Left lung (tissue), 10 donors: ENCODE results near the gene CHRM5. TPM values are rescaled to one million over a fixed set of nuclear protein-coding genes. Genes with fewer than 3 reads are reported as not detected.

ENCODE experiments used
- ATAC-seq: fragments of 200-7000 bp; cut with Tn5 transposase; one replicate; pipeline ENCODE4 v1.9.1; 2020; ENCODE audit warnings: moderate library complexity
- DNase-seq, 4 donors: peaks; one replicate each; pipeline ENCODE4 v3.0.0-alpha.2; 2013 to 2020
- H3K27ac ChIP-seq, 2 donors: fragments of 200-600 bp; sonication (generic) in 1 of 2; one replicate each; pipeline versions ENCODE4 v1.5.0 to v1.8.0; 2020 to 2021
- H3K27me3 ChIP-seq, 2 donors: fragments of 200-600 bp; sonication (generic) in 1 of 2; one replicate each; pipeline versions ENCODE4 v1.5.0 to v1.8.0; 2020 to 2021
- H3K36me3 ChIP-seq, 2 donors: fragments of 200-600 bp; sonication (generic) in 1 of 2; one replicate each; pipeline versions ENCODE4 v1.5.0 to v1.8.0; 2020 to 2021
- H3K4me1 ChIP-seq, 2 donors: fragments of 200-600 bp; one replicate each; pipeline ENCODE4 v1.8.0; 2021
- H3K4me3 ChIP-seq, 2 donors: fragments of 200-600 bp; sonication (generic) in 1 of 2; one replicate each; pipeline versions ENCODE4 v1.5.0 to v1.8.0; 2020 to 2021; ENCODE audit warnings: mild to moderate bottlenecking in 1 of 2
- H3K9me3 ChIP-seq, 2 donors: fragments of 200-600 bp; sonication (generic) in 1 of 2; one replicate each; pipeline versions ENCODE4 v1.5.0 to v1.8.0; 2020 to 2021
- intact Hi-C, 2 donors: fragments of 100-400 bp; cut with DNase I; formaldehyde crosslinking; loops; one replicate each; pipeline versions ENCODE4 v1.11.2 to v1.14.2; 2022
- polyA plus RNA-seq, 6 donors: library from polyadenylated mRNA; unstranded; fragments of 120-200 nt; gene quantifications; one replicate each; pipeline ENCODE4 v1.2.1, GENCODE V29; 2013; ENCODE audit not compliant: insufficient read length in 6 of 6
- total RNA-seq, 2 donors: library from RNA; stranded (reverse); fragmentation: NEBNext Ultra II Directional; extraction: Animal tissue kit (Norgen Biotek cat#: 25700); gene quantifications; one replicate each; pipeline ENCODE4 v1.2.1, GENCODE V29; 2021
- TF ChIP-seq, protein P1 (sequence below), 2 donors: fragments of 200-600 bp; sonication (generic) in 1 of 2; IDR thresholded peaks; one replicate each; pipeline versions ENCODE4 v1.5.0 to v1.8.0; 2021; ENCODE audit warnings: antibody characterized with exemption in 2 of 2
- donor health status: DM: no; HTN: yes; CAD: no.
- donor health status: DM: no; HTN: no; CAD: no.

The CHRM5 gene
- total and polyA plus RNA-seq, 8 donors = 0.15 to 0.61 (median 0.30) TPM; not detected in 2

DNA sequence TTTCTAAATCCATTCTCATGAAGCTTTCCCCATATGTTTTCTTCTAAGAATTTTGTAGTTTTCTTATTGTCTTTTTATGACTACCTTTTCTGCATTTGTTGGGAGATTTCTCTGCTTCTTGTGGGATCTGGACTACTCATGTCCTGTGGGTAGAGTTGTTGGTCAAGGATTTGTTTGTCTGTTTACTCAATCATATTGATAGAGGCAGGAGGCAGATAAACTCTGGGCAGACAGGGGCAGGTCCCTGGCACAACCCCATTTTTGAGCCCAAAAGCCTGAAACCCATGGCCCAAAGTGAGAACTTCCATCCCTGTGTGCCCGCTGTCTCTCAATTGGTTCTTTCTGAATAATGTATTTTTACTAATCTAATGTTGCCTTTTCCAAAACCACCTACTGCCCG, 145.9 kb downstream of the CHRM5 start:
- DNase-seq (no peak), ATAC-seq (no peak)
- H3K4me1 ChIP-seq = no peaks in the 10 kb centered on the region
- peaks cover 0 to 47% of the 10 kb centered on the region in 2 donors for H3K27me3 ChIP-seq
- TF ChIP-seq, protein P1, sequence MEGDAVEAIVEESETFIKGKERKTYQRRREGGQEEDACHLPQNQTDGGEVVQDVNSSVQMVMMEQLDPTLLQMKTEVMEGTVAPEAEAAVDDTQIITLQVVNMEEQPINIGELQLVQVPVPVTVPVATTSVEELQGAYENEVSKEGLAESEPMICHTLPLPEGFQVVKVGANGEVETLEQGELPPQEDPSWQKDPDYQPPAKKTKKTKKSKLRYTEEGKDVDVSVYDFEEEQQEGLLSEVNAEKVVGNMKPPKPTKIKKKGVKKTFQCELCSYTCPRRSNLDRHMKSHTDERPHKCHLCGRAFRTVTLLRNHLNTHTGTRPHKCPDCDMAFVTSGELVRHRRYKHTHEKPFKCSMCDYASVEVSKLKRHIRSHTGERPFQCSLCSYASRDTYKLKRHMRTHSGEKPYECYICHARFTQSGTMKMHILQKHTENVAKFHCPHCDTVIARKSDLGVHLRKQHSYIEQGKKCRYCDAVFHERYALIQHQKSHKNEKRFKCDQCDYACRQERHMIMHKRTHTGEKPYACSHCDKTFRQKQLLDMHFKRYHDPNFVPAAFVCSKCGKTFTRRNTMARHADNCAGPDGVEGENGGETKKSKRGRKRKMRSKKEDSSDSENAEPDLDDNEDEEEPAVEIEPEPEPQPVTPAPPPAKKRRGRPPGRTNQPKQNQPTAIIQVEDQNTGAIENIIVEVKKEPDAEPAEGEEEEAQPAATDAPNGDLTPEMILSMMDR (IDR thresholded peaks at IDR 0.05) = no peak
- H3K9me3 ChIP-seq = no peaks in the 10 kb centered on the region
- H3K27ac ChIP-seq = no peak overlapping the region
- intact Hi-C loops = loop anchor here in 1 of 2 donors (5.0 kb wide), 1 partner anchor 98 kb away; the partner anchor contains the start of gene KATNBL1
- no peaks in the 10 kb centered on the region for H3K36me3 ChIP-seq
- H3K4me3 ChIP-seq = no peak overlapping the region

DNA sequence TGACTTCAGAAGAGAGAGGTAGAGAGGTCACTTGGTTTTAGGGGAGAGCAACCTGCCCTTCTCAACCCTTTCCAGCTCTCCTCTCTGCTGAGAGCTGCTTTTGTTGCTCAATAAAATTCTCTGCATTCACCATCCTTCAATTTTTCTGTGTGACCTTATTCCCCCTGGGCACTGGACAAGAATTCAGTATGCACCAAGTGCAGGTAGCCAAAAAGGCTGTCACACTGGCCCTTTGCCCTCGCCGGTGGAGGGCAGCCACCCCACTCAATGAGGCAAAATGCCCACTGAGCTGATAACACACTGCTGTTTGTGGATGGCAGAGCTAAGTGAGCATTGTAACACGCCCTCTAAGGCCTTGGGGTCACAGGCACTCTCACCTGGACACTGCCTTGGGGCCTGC, 146.4 kb downstream of the CHRM5 start:
- intact Hi-C loops = loop anchor here in 1 of 2 donors (5.0 kb wide), 1 partner anchor 98 kb away; the partner anchor contains the start of gene KATNBL1
- Histone ChIP-seq H3K36me3 (no peaks in the 10 kb centered on the region), H3K9me3 (no peaks in the 10 kb centered on the region), H3K4me3 (no peak overlapping the region), H3K4me1 (no peaks in the 10 kb centered on the region), H3K27ac (no peak overlapping the region), H3K27me3 (peaks cover 0 to 47% of the 10 kb centered on the region in 2 donors)
- TF ChIP-seq, protein P1 (IDR thresholded peaks at IDR 0.05) = no peak
- DNase-seq (no peak), ATAC-seq (no peak)

DNA sequence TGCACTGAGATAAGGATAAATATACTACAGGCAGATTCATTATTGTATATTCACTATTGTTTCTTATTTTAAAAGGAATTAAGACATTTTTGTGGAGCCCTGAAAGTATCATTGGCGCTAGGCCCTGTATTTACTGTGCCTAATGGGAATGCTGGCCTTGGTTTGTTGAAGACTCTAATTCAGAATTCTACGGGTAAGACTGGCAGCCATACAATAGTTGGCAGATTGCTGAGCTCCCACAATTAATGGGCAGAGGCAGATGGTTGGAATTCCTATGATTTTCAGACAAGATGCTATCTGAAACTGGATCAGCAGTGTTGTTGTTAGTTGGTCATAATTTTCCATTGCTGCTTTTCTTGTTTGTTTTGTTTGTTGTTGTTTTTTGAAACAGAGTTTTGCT, 148.3 kb downstream of the CHRM5 start:
- no peak for DNase-seq
- no peak overlapping the region for H3K27ac ChIP-seq
- no peak overlapping the region for H3K4me3 ChIP-seq
- H3K9me3 ChIP-seq = no peaks in the 10 kb centered on the region
- ATAC-seq = no peak
- H3K36me3 ChIP-seq = no peaks in the 10 kb centered on the region
- intact Hi-C loops = no loop called here
- H3K4me1 ChIP-seq = no peaks in the 10 kb centered on the region
- TF ChIP-seq, protein P1 (IDR thresholded peaks at IDR 0.05) = no peak
- H3K27me3 ChIP-seq = peaks cover 0 to 50% of the 10 kb centered on the region in 2 donors

Other genes starting within 250 kb of the CHRM5 start
- gene AVEN, start 70.7 kb downstream of the CHRM5 start, total RNA-seq = 10 to 100 TPM; 11.3 to 13.6 TPM
- gene AVEN, start 70.7 kb downstream of the CHRM5 start, polyA plus RNA-seq = 10 to 100 TPM; 14.1 to 16.9 (median 15.1) TPM
- gene EMC7, start 133.4 kb downstream of the CHRM5 start, total RNA-seq = 10 to 100 TPM; 76.2 to 87.5 TPM
- gene EMC7, start 133.4 kb downstream of the CHRM5 start, polyA plus RNA-seq = 10 to 100 TPM; 47.1 to 61.2 (median 52.6) TPM
- gene PGBD4, start 133.6 kb downstream of the CHRM5 start, total RNA-seq = 1 to 10 TPM; 1.1 to 1.8 TPM
- gene PGBD4, start 133.6 kb downstream of the CHRM5 start, polyA plus RNA-seq = 1 to 10 TPM; 2.0 to 2.5 (median 2.2) TPM
- 10 to 100 TPM; 37.4 to 53.8 TPM for gene KATNBL1, start 241.6 kb downstream of the CHRM5 start, total RNA-seq
- gene KATNBL1, start 241.6 kb downstream of the CHRM5 start, polyA plus RNA-seq = 100 to 1,000 TPM in 3 of 6 donors, 10 to 100 TPM in 3; 75.2 to 112 (median 95.6) TPM